ENCODE results near the gene ANTXR2.

ANTXR2 gene

DNA sequence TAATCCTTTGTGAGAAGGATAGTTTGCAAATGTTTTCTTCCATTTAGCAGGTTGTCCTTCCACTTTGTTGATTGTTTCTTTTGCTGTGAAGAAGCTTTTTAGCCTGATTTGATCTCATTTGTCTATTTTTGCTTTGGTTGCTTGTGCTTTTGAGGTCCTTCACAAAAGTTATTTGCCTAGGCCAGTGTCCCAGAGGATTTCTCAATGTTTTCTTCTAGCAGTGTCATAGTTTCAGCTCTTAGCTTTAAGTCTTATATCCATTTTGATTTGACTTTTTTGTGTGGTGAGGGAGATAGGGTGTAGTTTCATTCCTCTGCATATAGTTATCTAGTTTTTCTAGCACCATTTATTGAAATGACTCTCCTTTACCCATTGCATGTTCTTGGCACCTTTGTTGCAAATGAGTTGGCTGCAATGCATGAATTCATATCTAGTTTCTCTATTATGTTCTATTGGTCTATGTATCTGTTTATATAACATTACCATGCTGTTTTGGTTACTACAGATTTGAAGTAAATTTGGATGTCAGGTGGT is 41.8 kb upstream of the ANTXR2 start:
- H3K4me3 ChIP-seq (ENCODE audit: low read depth, low read length), result no peak overlapping the region
- H3K27ac ChIP-seq, result no peak overlapping the region
- TF ChIP-seq, protein P1, sequence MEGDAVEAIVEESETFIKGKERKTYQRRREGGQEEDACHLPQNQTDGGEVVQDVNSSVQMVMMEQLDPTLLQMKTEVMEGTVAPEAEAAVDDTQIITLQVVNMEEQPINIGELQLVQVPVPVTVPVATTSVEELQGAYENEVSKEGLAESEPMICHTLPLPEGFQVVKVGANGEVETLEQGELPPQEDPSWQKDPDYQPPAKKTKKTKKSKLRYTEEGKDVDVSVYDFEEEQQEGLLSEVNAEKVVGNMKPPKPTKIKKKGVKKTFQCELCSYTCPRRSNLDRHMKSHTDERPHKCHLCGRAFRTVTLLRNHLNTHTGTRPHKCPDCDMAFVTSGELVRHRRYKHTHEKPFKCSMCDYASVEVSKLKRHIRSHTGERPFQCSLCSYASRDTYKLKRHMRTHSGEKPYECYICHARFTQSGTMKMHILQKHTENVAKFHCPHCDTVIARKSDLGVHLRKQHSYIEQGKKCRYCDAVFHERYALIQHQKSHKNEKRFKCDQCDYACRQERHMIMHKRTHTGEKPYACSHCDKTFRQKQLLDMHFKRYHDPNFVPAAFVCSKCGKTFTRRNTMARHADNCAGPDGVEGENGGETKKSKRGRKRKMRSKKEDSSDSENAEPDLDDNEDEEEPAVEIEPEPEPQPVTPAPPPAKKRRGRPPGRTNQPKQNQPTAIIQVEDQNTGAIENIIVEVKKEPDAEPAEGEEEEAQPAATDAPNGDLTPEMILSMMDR (IDR thresholded peaks at IDR 0.05), result no peak
- no peaks in the 10 kb centered on the region for H3K36me3 ChIP-seq (ENCODE audit: control insufficient read depth, insufficient read depth, low read length)
- H2AFZ ChIP-seq, result no peak overlapping the region
- no peaks in the 10 kb centered on the region for H3K79me2 ChIP-seq
- no peaks in the 10 kb centered on the region for H3K9me3 ChIP-seq (ENCODE audit: control insufficient read depth, low read length)
- H3K4me2 ChIP-seq (ENCODE audit: low read length), result no peak overlapping the region
- H3K27me3 ChIP-seq (ENCODE audit: control insufficient read depth, insufficient read depth, low read length), result no peaks in the 10 kb centered on the region
- no peak overlapping the region for H3K9ac ChIP-seq
- H3K4me1 ChIP-seq, result no peaks in the 10 kb centered on the region

DNA sequence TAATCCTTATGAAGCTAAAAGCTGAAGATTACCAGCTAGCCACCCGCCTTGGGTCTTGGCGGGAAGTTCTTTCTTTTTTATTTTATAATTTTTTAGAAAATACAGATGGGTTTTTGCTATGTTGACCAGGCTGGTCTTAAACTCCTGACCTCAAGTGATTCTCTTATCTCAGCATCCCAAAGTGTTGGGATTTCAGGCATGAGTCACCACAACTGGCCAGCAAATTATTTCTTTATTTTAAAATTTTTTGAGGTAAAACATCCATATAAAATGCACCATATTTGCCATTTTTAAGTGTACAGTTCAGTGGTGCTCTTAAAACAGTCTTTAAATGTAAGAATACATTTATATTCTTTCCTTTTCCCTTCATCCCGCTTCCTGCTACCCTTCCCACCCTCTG is 40.6 kb upstream of the ANTXR2 start:
- Histone ChIP-seq H3K4me3 (ENCODE audit: low read depth, low read length) (no peak overlapping the region), H3K9ac (no peak overlapping the region), H3K4me2 (ENCODE audit: low read length) (no peak overlapping the region), H3K4me1 (no peaks in the 10 kb centered on the region), H3K36me3 (ENCODE audit: control insufficient read depth, insufficient read depth, low read length) (no peaks in the 10 kb centered on the region), H3K9me3 (ENCODE audit: control insufficient read depth, low read length) (no peaks in the 10 kb centered on the region), H3K27ac (no peak overlapping the region), H3K27me3 (ENCODE audit: control insufficient read depth, insufficient read depth, low read length) (no peaks in the 10 kb centered on the region), H2AFZ (no peak overlapping the region), H3K79me2 (no peaks in the 10 kb centered on the region)
- TF ChIP-seq, protein P1 (IDR thresholded peaks at IDR 0.05), result no peak

DNA sequence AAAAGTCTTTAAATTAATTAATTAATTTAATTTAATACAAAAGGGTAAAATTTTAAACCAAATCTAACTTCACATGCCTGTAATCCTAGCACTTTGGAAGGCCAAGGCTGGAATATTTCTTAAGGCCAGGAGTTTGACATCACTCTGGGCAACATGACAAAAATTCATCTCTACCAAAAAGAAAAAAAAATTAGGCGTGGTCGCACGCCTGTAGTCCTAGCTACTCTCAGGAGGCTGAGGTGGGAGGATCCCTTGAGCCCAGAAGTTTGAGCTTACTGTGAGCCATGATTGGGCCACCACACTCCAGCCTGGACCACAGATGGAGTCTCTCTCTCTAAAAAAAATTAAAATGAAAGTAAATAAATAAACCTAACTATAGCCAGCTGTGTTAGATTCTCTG is 39.2 kb upstream of the ANTXR2 start:
- H3K4me3 ChIP-seq (ENCODE audit: low read depth, low read length), result no peak overlapping the region
- no peaks in the 10 kb centered on the region for H3K27me3 ChIP-seq (ENCODE audit: control insufficient read depth, insufficient read depth, low read length)
- no peaks in the 10 kb centered on the region for H3K9me3 ChIP-seq (ENCODE audit: control insufficient read depth, low read length)
- H3K9ac ChIP-seq, result no peak overlapping the region
- no peaks in the 10 kb centered on the region for H3K79me2 ChIP-seq
- H2AFZ ChIP-seq, result no peak overlapping the region
- no peaks in the 10 kb centered on the region for H3K36me3 ChIP-seq (ENCODE audit: control insufficient read depth, insufficient read depth, low read length)
- no peaks in the 10 kb centered on the region for H3K4me1 ChIP-seq
- no peak overlapping the region for H3K27ac ChIP-seq
- TF ChIP-seq, protein P1 (IDR thresholded peaks at IDR 0.05), result no peak
- H3K4me2 ChIP-seq (ENCODE audit: low read length), result no peak overlapping the region

DNA sequence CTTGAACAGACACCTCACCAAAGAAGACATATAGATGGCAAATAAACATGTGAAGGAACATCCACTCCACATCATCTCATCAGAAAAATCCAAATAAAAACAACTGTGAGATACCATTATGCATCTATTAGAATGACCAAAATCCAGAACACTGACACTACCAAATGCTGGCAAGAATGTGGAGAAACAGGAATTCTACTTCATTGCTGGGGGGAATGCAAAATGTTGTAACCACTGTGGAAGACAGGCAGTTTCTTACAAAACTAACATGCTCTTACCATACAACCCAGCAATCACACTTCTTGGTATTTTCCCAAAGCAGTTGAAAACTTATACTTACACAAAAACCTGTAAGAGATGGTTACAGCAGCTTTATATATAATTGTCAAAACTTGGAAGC is 38.2 kb upstream of the ANTXR2 start:
- TF ChIP-seq, protein P1 (IDR thresholded peaks at IDR 0.05), result no peak
- H3K4me1 ChIP-seq, result no peaks in the 10 kb centered on the region
- no peaks in the 10 kb centered on the region for H3K79me2 ChIP-seq

DNA sequence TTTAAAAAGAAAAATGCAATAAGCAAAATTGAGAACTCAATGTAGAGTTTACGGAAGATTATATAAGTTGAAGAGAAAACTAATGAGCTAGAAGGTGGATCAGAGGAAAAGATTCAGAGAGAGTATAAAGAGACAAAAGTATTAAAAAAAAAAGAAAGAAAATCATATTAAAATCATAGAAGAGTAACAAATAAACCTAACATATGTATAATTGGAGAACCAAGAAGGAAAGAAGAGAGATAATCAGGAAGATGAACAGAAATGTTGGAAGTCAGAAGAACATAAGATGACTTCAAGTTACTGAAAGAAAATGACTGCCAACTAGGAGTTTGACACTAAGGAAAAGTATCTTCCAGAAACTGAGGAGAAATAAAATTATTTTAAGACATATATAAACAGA is 34.3 kb upstream of the ANTXR2 start:
- TF ChIP-seq, protein P1 (IDR thresholded peaks at IDR 0.05), result no peak

More for the DNA sequence above, 38.2 kb upstream of the ANTXR2 start:
- Histone ChIP-seq H3K27ac (no peak overlapping the region), H3K36me3 (ENCODE audit: control insufficient read depth, insufficient read depth, low read length) (no peaks in the 10 kb centered on the region), H3K4me2 (ENCODE audit: low read length) (no peak overlapping the region), H3K27me3 (ENCODE audit: control insufficient read depth, insufficient read depth, low read length) (no peaks in the 10 kb centered on the region), H3K9me3 (ENCODE audit: control insufficient read depth, low read length) (no peaks in the 10 kb centered on the region), H3K4me3 (ENCODE audit: low read depth, low read length) (no peak overlapping the region), H3K9ac (no peak overlapping the region), H2AFZ (no peak overlapping the region)

More for the DNA sequence above, 34.3 kb upstream of the ANTXR2 start:
- H3K36me3 ChIP-seq (ENCODE audit: control insufficient read depth, insufficient read depth, low read length), result no peaks in the 10 kb centered on the region
- no peaks in the 10 kb centered on the region for H3K9me3 ChIP-seq (ENCODE audit: control insufficient read depth, low read length)
- H3K9ac ChIP-seq, result no peak overlapping the region
- no peaks in the 10 kb centered on the region for H3K79me2 ChIP-seq
- H3K27me3 ChIP-seq (ENCODE audit: control insufficient read depth, insufficient read depth, low read length), result no peaks in the 10 kb centered on the region
- H3K27ac ChIP-seq, result no peak overlapping the region
- no peak overlapping the region for H3K4me2 ChIP-seq (ENCODE audit: low read length)
- no peak overlapping the region for H3K4me3 ChIP-seq (ENCODE audit: low read depth, low read length)
- no peak overlapping the region for H2AFZ ChIP-seq
- no peaks in the 10 kb centered on the region for H3K4me1 ChIP-seq

Measured in parathyroid adenoma (tissue), 2 donors.